Fibroblast of mammary gland (primary cell): ENCODE data around the gene HS6ST3.

Experiments
- DNase-seq: peaks from one replicate; pipeline ENCODE4 v3.0.0-alpha.2; 2010; ENCODE audit warnings: low read depth
- H3K4me3 ChIP-seq: 2 replicates; pipeline ENCODE4 v1.5.1; 2011; ENCODE audit warnings: low read depth, mild to moderate bottlenecking, low read length, moderate library complexity; ENCODE audit not compliant: control insufficient read depth
- CTCF ChIP-seq: conservative IDR thresholded peaks from 2 replicates; pipeline ENCODE4 v1.5.1; 2011; ENCODE audit warnings: low read depth, low read length, inconsistent platforms; ENCODE audit not compliant: control insufficient read depth, insufficient read depth

Gene HS6ST3

GRCh38 chr13:96297360-96297759 is 207.5 kb downstream of the HS6ST3 start:
- no peak overlapping the region for H3K4me3 ChIP-seq
- no peak for TF ChIP-seq CTCF
- DNase-seq: no peak

- H3K4me3 ChIP-seq: no peak overlapping the region
- no peak for TF ChIP-seq CTCF
- DNase-seq: no peak
Observed at GRCh38 chr13:96299235-96299634, 209.3 kb downstream of the HS6ST3 start.

GRCh38 chr13:96308568-96308967 is 218.7 kb downstream of the HS6ST3 start:
- H3K4me3 ChIP-seq: no peak overlapping the region
- no peak for TF ChIP-seq CTCF
- DNase-seq: no peak

GRCh38 chr13:96314974-96315373 is 225.1 kb downstream of the HS6ST3 start:
- no peak for TF ChIP-seq CTCF
- no peak overlapping the region for H3K4me3 ChIP-seq
- DNase-seq: no peak

GRCh38 chr13:96338030-96338429 is 248.1 kb downstream of the HS6ST3 start:
- no peak for DNase-seq
- TF ChIP-seq CTCF: no peak

GRCh38 chr13:96342286-96342685 is 252.4 kb downstream of the HS6ST3 start:
- TF ChIP-seq CTCF: no peak
- DNase-seq: no peak
- no peak overlapping the region for H3K4me3 ChIP-seq

More at GRCh38 chr13:96338030-96338429, 248.1 kb downstream of the HS6ST3 start:
- H3K4me3 ChIP-seq: no peak overlapping the region

- TF ChIP-seq CTCF: no peak
- no peak for DNase-seq
- H3K4me3 ChIP-seq: no peak overlapping the region
Observed at GRCh38 chr13:96342852-96343465, 253.1 kb downstream of the HS6ST3 start.
